H1 (cell line): ENCODE data around the gene GOLGA2. TPM values are rescaled to one million over a fixed set of nuclear protein-coding genes. Genes with fewer than 3 reads are reported as not detected.

Experiments
- ASH2L ChIP-seq: fragments of 200-600, 300-600 bp; sonication (generic); IDR thresholded peaks from one replicate; pipeline ENCODE4 v1.7.1; 2017; ENCODE audit warnings: low read length
- MAFK ChIP-seq: IDR thresholded peaks from 2 replicates; pipeline ENCODE4 v1.6.1; 2012; ENCODE audit warnings: low read depth, mild to moderate bottlenecking, improper control_type of control experiment, low read length
- TBP ChIP-seq: IDR thresholded peaks from 2 replicates; pipeline ENCODE4 v1.6.1; 2011; ENCODE audit warnings: low read depth, low read length, improper control_type of control experiment
- microRNA counts: library from miRNA; unstranded; fragments of <30 nt; microRNA quantifications from one replicate; lab custom pipeline; 2015
- microRNA-seq, 2 experiments: library from miRNA; unstranded; fragments of <30 nt; microRNA quantifications; one replicate each; pipeline versions ENCODE4 to v1.2.0, GENCODE V29; 2016 to 2020; ENCODE audit warnings: borderline microRNAs expressed in 2 of 2, borderline number of aligned reads in 2 of 2, borderline replicate concordance in 1 of 2
- polyA plus RNA-seq, 7 experiments: library from polyadenylated mRNA; depleted of rRNA in 3 of 7; stranded (reverse) in 5 of 7; unstranded in 2 of 7; fragments of >200 nt in 5 of 7; fragments of 200-250 nt in 2 of 7; gene quantifications; 1 replicate in 5 of 7; 2 replicates in 1 of 7; 4 replicates in 1 of 7; pipeline versions ENCODE4 v1.2.1 to v1.2.3, GENCODE V29; 2011 to 2013; ENCODE audit warnings: missing spikeins in 2 of 7, mixed read lengths in 2 of 7
- small RNA-seq: library from polyadenylated mRNA; stranded (forward); fragments of <200 nt; extraction: miRNeasy Mini kit (QIAGEN cat#:217004); gene quantifications from one replicate; pipeline ENCODE3, GENCODE V24; 2013; ENCODE audit not compliant: insufficient read depth
- total RNA-seq: library from RNA; stranded (reverse); fragmentation: NEBNext Ultra II Directional; extraction: Animal tissue kit (Norgen Biotek cat#: 25700); gene quantifications from 2 replicates; pipeline ENCODE4 v1.2.1, GENCODE V29; 2021

GOLGA2 gene
- total and polyA plus RNA-seq, 2 of the 8 experiments (the other 6 are each of a cell fraction or from before 2014, with no cell fraction given) = 13.1 to 43.6 TPM

- TF ChIP-seq TBP = no peak
- TF ChIP-seq ASH2L = no peak
- no peak for TF ChIP-seq MAFK
These were observed 69.3 kb downstream of the GOLGA2 start (continued) for GRCh38 chr9:128206484-128206883.

MicroRNAs encoded within 50 kb of the gene (microRNA counts, 767-probe panel; counts per million panel counts)
- microRNA hsa-miR-199b-5p (lab: Ali Mortazavi, UCI) = 879 counts per million, percentile 95 among the panel's probes with 10 or more counts
- microRNA hsa-miR-3154 (lab: Ali Mortazavi, UCI) = 879 counts per million, percentile 95 among the panel's probes with 10 or more counts

Small RNA genes within 50 kb of the gene (microRNA-seq; reads per million reads assigned to microRNA genes)
- gene MIR199B = 4.3 to 4.4 reads per million in 2 experiments
- gene MIR3154 = 0 to 0.41 reads per million in 2 experiments

Small RNA genes within 50 kb of the gene (small RNA-seq; reads per million reads assigned to genes)
- 199 reads per million, percentile 98 among the genes with 10 or more reads in this experiment for gene MIR199B
- gene MIR3154 = not detected

Other genes starting within 250 kb of the GOLGA2 start
- 8.7 and 11.6 TPM in 2 replicates for gene NAIF1, start 208.7 kb downstream of the GOLGA2 start, total RNA-seq
- gene NAIF1, start 208.7 kb downstream of the GOLGA2 start, polyA plus RNA-seq (2011; rRNA removed) = 9.0 and 11.2 TPM in 2 replicates
- gene SLC25A25, start 207.8 kb downstream of the GOLGA2 start, total RNA-seq = 16.8 and 18.5 TPM in 2 replicates
- 6.5 and 10.0 TPM in 2 replicates for gene SLC25A25, start 207.8 kb downstream of the GOLGA2 start, polyA plus RNA-seq (2011; rRNA removed)
- 76.9 and 81.2 TPM in 2 replicates for gene PTGES2, start 148.3 kb downstream of the GOLGA2 start, total RNA-seq
- 80.7 and 119 TPM in 2 replicates for gene PTGES2, start 148.3 kb downstream of the GOLGA2 start, polyA plus RNA-seq (2011; rRNA removed)
- gene LCN2, start 126.6 kb downstream of the GOLGA2 start, total RNA-seq = 1.1 and 1.4 TPM in 2 replicates
- gene LCN2, start 126.6 kb downstream of the GOLGA2 start, polyA plus RNA-seq (2011; rRNA removed) = 1.6 TPM in 2 replicates
- gene BBLN, start 115.7 kb downstream of the GOLGA2 start, total RNA-seq = 63.1 and 66.4 TPM in 2 replicates
- 164 and 264 TPM in 2 replicates for gene BBLN, start 115.7 kb downstream of the GOLGA2 start, polyA plus RNA-seq (2011; rRNA removed)
- 103 and 107 TPM in 2 replicates for gene CIZ1, start 84.4 kb downstream of the GOLGA2 start, total RNA-seq
- 66.0 and 87.0 TPM in 2 replicates for gene CIZ1, start 84.4 kb downstream of the GOLGA2 start, polyA plus RNA-seq (2011; rRNA removed)
- gene DNM1, start 72.6 kb downstream of the GOLGA2 start, total RNA-seq = 43.7 and 62.7 TPM in 2 replicates
- 34.3 and 55.4 TPM in 2 replicates for gene DNM1, start 72.6 kb downstream of the GOLGA2 start, polyA plus RNA-seq (2011; rRNA removed)
- 25.5 and 29.0 TPM in 2 replicates for gene SWI5, start 269 bp upstream of the GOLGA2 start, total RNA-seq
- gene SWI5, start 269 bp upstream of the GOLGA2 start, polyA plus RNA-seq (2011; rRNA removed) = 54.6 and 59.5 TPM in 2 replicates
- gene TRUB2, start 46.4 kb upstream of the GOLGA2 start, total RNA-seq = 37.8 and 39.7 TPM in 2 replicates
- 16.4 and 20.7 TPM in 2 replicates for gene TRUB2, start 46.4 kb upstream of the GOLGA2 start, polyA plus RNA-seq (2011; rRNA removed)
- gene COQ4, start 46.8 kb upstream of the GOLGA2 start, total RNA-seq = 30.2 and 32.3 TPM in 2 replicates
- 58.8 and 79.2 TPM in 2 replicates for gene COQ4, start 46.8 kb upstream of the GOLGA2 start, polyA plus RNA-seq (2011; rRNA removed)
- 20.5 and 21.1 TPM in 2 replicates for gene SLC27A4, start 64.5 kb upstream of the GOLGA2 start, total RNA-seq
- gene SLC27A4, start 64.5 kb upstream of the GOLGA2 start, polyA plus RNA-seq (2011; rRNA removed) = 14.9 and 23.1 TPM in 2 replicates
- gene URM1, start 95.4 kb upstream of the GOLGA2 start, total RNA-seq = 60.5 and 62.3 TPM in 2 replicates
- gene URM1, start 95.4 kb upstream of the GOLGA2 start, polyA plus RNA-seq (2011; rRNA removed) = 58.3 and 71.9 TPM in 2 replicates
- 3.1 and 4.0 TPM in 2 replicates for gene CERCAM, start 144.8 kb upstream of the GOLGA2 start, total RNA-seq
- gene CERCAM, start 144.8 kb upstream of the GOLGA2 start, polyA plus RNA-seq (2011; rRNA removed) = 5.2 and 7.2 TPM in 2 replicates
- 17.9 and 19.9 TPM in 2 replicates for gene ODF2, start 180.0 kb upstream of the GOLGA2 start, total RNA-seq
- gene ODF2, start 180.0 kb upstream of the GOLGA2 start, polyA plus RNA-seq (2011; rRNA removed) = 5.6 and 7.6 TPM in 2 replicates
- 14.9 and 15.1 TPM in 2 replicates for gene GLE1, start 228.7 kb upstream of the GOLGA2 start, total RNA-seq
- 9.6 and 10.0 TPM in 2 replicates for gene GLE1, start 228.7 kb upstream of the GOLGA2 start, polyA plus RNA-seq (2011; rRNA removed)